ENCODE measurements around the gene MOB4.

MOB4 gene

DNA sequence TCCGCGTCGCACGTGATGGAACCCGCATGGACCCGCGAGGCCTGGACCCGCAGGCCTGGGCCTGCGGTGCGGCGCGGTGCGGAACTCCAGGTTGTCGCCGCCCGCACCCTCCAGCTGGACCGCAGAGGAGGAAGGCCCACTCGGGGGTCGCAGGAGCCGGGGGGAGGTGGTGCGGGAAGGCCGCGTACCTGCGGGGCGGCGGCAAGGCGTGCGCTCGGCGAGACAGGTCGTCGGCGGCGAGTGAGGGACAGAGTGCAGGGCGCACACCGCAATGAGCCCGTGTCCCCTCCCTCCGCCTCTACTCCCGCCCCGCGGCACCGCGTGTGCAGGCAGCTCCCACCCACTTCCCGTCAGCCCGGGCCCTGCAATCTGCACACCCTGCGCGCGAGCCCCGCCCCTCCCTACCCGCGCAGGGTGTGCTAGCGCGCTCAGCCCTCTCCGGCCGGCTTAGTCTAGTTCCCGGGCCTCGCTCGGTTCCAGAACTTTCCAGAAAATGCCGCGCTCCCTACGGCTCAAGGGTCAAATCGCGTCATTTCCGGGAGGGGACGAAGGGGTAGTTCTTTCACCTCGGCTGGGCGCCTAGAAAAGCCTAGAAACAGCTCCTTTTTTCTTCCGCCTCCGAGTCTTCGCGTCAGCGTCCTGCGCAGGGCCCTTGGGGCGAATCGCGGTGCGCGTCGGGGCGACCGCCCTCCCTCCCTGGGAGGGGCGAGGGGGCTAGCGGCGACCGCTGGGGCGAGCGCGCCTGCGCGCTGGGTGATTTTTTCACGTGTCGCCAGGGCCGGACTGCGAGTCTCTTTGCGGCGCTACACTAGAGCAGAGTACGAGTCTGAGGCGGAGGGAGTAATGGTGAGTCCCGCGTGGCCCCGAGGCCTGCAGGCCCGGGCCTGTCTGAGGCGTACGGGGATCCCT, 16.0 kb upstream of the MOB4 start, which contains the start of the genes HSPD1 and HSPE1:
Gene HSPD1, minus strand, starts transcription at position 247 of the 909 bp plus-strand sequence. CDS start 992 bp downstream, outside the sequence.
Gene HSPE1, plus strand, starts transcription at position 786 of the 909 bp plus-strand sequence. Its CDS starts 58 bp downstream, at position 844.
- DNase-seq (ENCODE audit: low read depth in 1 of 2, low spot score in 1 of 2): peak; percentile 74 to 99
- TF ChIP-seq JUND (IDR thresholded peaks at IDR 0.05; ENCODE audit: low read depth): no peak
- in situ Hi-C loops (cut with HindIII; ENCODE audit: low pct_unique_long_range_greater_than_20kb, low sequenced_read_pairs): no loop called here

- DNase-seq (ENCODE audit: low read depth in 1 of 2, low spot score in 1 of 2): peak in 1 of 2 experiments; percentile 31
- no peak for TF ChIP-seq JUND (IDR thresholded peaks at IDR 0.05; ENCODE audit: low read depth)
- in situ Hi-C loops (cut with HindIII; ENCODE audit: low pct_unique_long_range_greater_than_20kb, low sequenced_read_pairs): no loop called here
These were observed 15.2 kb upstream of the MOB4 start for GRCh38 chr2:197500503-197501131.

DNA sequence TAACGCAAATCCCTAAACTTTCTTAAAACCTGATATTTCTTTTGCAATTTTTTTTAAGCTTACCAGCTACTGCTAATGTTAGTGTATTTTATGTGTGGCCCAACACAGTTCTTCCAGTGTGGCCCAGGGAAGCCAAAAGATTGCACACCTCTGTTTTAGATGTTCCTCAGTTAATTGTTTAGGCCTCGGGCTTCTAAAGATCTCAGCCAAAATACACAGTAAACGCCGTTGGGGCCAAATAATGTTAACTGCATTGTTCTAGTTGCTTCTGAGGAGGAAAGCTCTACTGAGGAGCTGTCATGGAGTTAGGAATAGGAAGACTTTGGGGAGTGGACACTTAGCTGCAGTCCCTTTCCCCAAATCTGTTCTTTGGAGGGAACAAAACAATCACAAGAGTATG, 13.7 kb upstream of the MOB4 start:
- TF ChIP-seq JUND (IDR thresholded peaks at IDR 0.05; ENCODE audit: low read depth): no peak
- DNase-seq (ENCODE audit: low read depth in 1 of 2, low spot score in 1 of 2): peak in 1 of 2 experiments; percentile 65
- in situ Hi-C loops (cut with HindIII; ENCODE audit: low pct_unique_long_range_greater_than_20kb, low sequenced_read_pairs): no loop called here

GRCh38 chr2:197502685-197503084, 13.2 kb upstream of the MOB4 start:
- no peak for TF ChIP-seq JUND (IDR thresholded peaks at IDR 0.05; ENCODE audit: low read depth)
- in situ Hi-C loops (cut with HindIII; ENCODE audit: low pct_unique_long_range_greater_than_20kb, low sequenced_read_pairs): no loop called here
- DNase-seq (ENCODE audit: low read depth in 1 of 2, low spot score in 1 of 2): no peak

- DNase-seq (ENCODE audit: low read depth in 1 of 2, low spot score in 1 of 2): no peak
- no peak for TF ChIP-seq JUND (IDR thresholded peaks at IDR 0.05; ENCODE audit: low read depth)
- in situ Hi-C loops (cut with HindIII; ENCODE audit: low pct_unique_long_range_greater_than_20kb, low sequenced_read_pairs): no loop called here
These were observed 11.9 kb upstream of the MOB4 start for GRCh38 chr2:197504000-197504399.

DNA sequence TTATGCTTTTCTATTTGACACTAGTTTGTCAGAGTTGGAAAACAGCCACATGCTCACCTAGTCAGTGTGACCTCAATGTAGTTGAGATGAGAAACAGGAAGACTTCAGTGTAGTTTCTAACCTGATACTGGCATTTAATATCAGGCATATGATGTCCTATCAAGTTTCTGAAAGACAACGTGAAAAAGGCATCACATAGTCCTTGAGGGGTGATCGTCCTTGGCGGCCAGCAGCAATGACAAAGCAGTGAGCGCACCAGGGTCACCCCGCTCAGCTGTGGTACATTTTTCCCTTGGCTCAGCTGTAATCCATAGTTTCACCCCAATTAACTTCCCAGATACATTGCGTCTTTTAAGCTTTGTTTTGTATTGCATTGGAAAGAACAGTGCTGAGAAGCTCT, 11.4 kb upstream of the MOB4 start:
- TF ChIP-seq JUND (IDR thresholded peaks at IDR 0.05; ENCODE audit: low read depth): no peak
- in situ Hi-C loops (cut with HindIII; ENCODE audit: low pct_unique_long_range_greater_than_20kb, low sequenced_read_pairs): no loop called here
- DNase-seq (ENCODE audit: low read depth in 1 of 2, low spot score in 1 of 2): no peak

DNA sequence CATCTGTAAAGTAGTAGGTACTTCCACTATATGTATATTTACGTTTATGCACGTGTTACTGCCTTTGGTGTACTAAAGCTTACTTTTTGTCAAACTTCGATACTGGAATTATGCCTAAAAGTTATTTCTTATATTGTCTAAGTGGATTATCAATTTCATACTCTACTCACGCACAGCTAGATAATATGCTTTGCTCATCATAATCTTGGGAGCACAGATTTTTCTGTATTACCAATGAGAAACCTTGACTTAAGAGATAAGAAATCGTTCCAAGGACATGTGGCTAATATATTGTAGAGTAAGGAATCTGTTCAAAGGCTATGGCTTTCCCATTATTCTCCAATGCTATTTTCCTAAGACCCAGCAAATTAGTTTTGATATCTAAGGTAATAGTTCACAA, 9.2 kb upstream of the MOB4 start:
- DNase-seq (ENCODE audit: low read depth in 1 of 2, low spot score in 1 of 2): no peak
- no peak for TF ChIP-seq JUND (IDR thresholded peaks at IDR 0.05; ENCODE audit: low read depth)
- in situ Hi-C loops (cut with HindIII; ENCODE audit: low pct_unique_long_range_greater_than_20kb, low sequenced_read_pairs): no loop called here

DNA sequence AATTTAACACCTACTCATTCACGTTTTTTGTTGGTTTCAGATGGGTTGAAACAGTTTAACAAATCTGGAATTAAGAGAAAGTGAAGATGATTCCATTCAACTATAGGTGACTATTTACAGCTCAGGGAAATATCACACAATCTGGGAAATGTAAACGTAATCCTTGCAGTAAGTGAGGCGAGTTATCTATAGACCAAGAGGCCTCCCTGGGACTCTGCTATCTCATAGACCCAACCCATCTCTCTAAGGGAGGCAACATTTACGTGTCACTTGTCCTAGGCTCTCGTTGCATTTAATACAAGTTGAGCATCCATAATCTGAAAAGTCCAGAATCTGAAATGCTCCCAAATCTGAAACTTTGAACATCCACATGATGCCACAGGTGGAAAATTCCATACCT, 2.0 kb upstream of the MOB4 start:
- in situ Hi-C loops (cut with HindIII; ENCODE audit: low pct_unique_long_range_greater_than_20kb, low sequenced_read_pairs): no loop called here
- DNase-seq (ENCODE audit: low read depth in 1 of 2, low spot score in 1 of 2): no peak
- TF ChIP-seq JUND (IDR thresholded peaks at IDR 0.05; ENCODE audit: low read depth): no peak

- no peak for DNase-seq (ENCODE audit: low read depth in 1 of 2, low spot score in 1 of 2)
- TF ChIP-seq JUND (IDR thresholded peaks at IDR 0.05; ENCODE audit: low read depth): no peak
- in situ Hi-C loops (cut with HindIII; ENCODE audit: low pct_unique_long_range_greater_than_20kb, low sequenced_read_pairs): no loop called here
These were observed 1.1 kb upstream of the MOB4 start for GRCh38 chr2:197514754-197515153.

DNA sequence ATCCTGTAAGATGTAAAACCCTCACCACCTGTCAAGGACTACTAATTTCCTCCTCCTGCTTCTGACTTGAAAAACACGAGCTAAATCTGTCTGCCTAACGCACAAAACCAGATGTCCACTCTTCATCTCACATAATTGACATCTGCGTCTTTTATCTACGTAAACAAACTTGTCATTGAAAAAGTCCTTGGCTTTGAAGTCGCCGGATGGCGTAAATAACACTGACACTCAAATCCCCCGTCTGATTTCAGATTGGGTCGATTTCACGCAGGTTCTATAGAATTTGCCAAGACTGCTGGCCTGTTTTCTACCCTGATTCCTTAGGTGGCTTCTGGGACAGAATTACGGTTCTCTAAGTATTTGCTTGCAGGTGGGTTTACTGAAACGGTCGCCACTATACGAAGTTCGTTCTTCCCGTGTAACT, 539 bp upstream of the MOB4 start:
- DNase-seq (ENCODE audit: low read depth in 1 of 2, low spot score in 1 of 2): no peak
- in situ Hi-C loops (cut with HindIII; ENCODE audit: low pct_unique_long_range_greater_than_20kb, low sequenced_read_pairs): no loop called here
- no peak for TF ChIP-seq JUND (IDR thresholded peaks at IDR 0.05; ENCODE audit: low read depth)

DNA sequence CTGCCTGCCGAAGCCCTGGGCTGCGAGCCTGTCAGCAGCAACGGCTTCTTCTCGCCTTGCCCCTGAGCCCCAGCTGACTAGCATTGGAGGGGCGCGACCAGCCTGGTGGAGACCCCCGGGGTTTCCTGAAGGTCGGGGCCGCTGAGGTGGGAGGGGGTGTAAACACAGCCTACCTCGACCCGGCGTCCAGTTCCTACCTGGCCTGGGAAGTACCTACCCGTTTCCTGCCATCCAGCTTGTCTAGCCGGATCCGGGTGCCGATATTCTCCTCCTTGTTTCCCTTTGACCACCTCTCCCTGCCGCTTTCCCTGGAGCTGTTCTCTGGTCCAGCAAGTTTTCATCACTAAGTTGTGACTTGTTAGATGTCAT, 511 bp downstream of the MOB4 start:
- in situ Hi-C loops (cut with HindIII; ENCODE audit: low pct_unique_long_range_greater_than_20kb, low sequenced_read_pairs): no loop called here
- no peak for TF ChIP-seq JUND (IDR thresholded peaks at IDR 0.05; ENCODE audit: low read depth)
- DNase-seq (ENCODE audit: low read depth in 1 of 2, low spot score in 1 of 2): peak in 1 of 2 experiments; percentile 62

- no peak for DNase-seq (ENCODE audit: low read depth in 1 of 2, low spot score in 1 of 2)
- no peak for TF ChIP-seq JUND (IDR thresholded peaks at IDR 0.05; ENCODE audit: low read depth)
- in situ Hi-C loops (cut with HindIII; ENCODE audit: low pct_unique_long_range_greater_than_20kb, low sequenced_read_pairs): no loop called here
These were observed 1.3 kb downstream of the MOB4 start for GRCh38 chr2:197517150-197517549.

DNA sequence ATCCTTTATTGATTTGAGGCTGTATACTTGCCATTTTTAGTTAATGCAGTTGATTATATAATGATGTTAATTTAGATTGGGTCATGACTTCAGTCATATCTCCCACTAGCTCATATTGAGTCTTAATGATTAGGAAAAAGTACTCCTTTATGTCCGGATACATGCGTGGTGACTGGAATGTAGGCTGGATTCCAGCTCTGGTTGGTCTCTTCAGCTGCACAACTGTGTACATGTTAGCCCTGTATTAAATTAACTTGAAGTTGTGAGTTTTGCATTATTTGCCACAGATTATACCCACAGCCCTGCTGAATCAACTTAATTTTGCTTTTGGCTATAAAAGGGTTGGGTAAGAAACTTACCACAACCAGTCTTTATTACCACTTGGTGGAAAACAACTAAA, 22.5 kb downstream of the MOB4 start:
- in situ Hi-C loops (cut with HindIII; ENCODE audit: low pct_unique_long_range_greater_than_20kb, low sequenced_read_pairs): no loop called here
- TF ChIP-seq JUND (IDR thresholded peaks at IDR 0.05; ENCODE audit: low read depth): no peak
- DNase-seq (ENCODE audit: low read depth in 1 of 2, low spot score in 1 of 2): no peak
